Heart left ventricle (tissue), 16 donors: ENCODE data around the gene RTEL1. TPM values are rescaled to one million over a fixed set of nuclear protein-coding genes. Genes with fewer than 3 reads are reported as not detected.

Experiments used
- ATAC-seq, 4 donors: fragments of 200-7000 bp; cut with Tn5 transposase; one replicate each; pipeline ENCODE4 v1.9.1; 2020 to 2022; ENCODE audit warnings: moderate library complexity in 4 of 4, mild to moderate bottlenecking in 3 of 4, moderate number of reproducible peaks in 1 of 4
- DNase-seq, 5 donors: peaks; one replicate each; pipeline ENCODE4 v3.0.0-alpha.2; 2020
- H3K27ac ChIP-seq, 12 donors: fragments of 200-600 bp; sonication (generic) in 4 of 12; one replicate each; pipeline versions ENCODE4 v1.5.0 to v1.8.0; 2016 to 2022; ENCODE audit warnings: mild to moderate bottlenecking in 2 of 12
- H3K27me3 ChIP-seq, 9 donors: fragments of 200-600 bp; sonication (generic) in 2 of 9; one replicate each; pipeline versions ENCODE4 v1.5.1 to v1.8.0; 2016 to 2022; ENCODE audit warnings: mild to moderate bottlenecking in 3 of 9
- H3K36me3 ChIP-seq, 9 donors: fragments of 200-600 bp; sonication (generic) in 2 of 9; one replicate each; pipeline versions ENCODE4 v1.5.0 to v1.8.0; 2018 to 2022; ENCODE audit warnings: mild to moderate bottlenecking in 2 of 9
- H3K4me1 ChIP-seq, 12 donors: fragments of 200-600 bp; sonication (generic) in 4 of 12; one replicate each; pipeline versions ENCODE4 v1.5.0 to v1.8.0; 2016 to 2022; ENCODE audit warnings: mild to moderate bottlenecking in 3 of 12
- H3K4me3 ChIP-seq, 12 donors: fragments of 200-600 bp; sonication (generic) in 4 of 12; one replicate each; pipeline versions ENCODE4 v1.5.0 to v1.8.0; 2017 to 2022; ENCODE audit warnings: mild to moderate bottlenecking in 9 of 12, moderate library complexity in 4 of 12
- H3K9me3 ChIP-seq, 12 donors: fragments of 200-600 bp; sonication (generic) in 4 of 12; one replicate each; pipeline versions ENCODE4 v1.5.0 to v1.8.0; 2016 to 2022; ENCODE audit warnings: mild to moderate bottlenecking in 1 of 12
- POLR2A ChIP-seq, 2 donors: fragments of 450-650 bp; IDR thresholded peaks; one replicate each; pipeline ENCODE4 v1.6.1; 2017; ENCODE audit warnings: antibody characterized with exemption in 2 of 2, mild to moderate bottlenecking in 2 of 2, moderate library complexity in 2 of 2
- WGBS, 4 donors: extraction: QIAGEN DNeasy Blood & Tissue Kit in 2 of 4; methylation state at CpG; one replicate each; pipeline versions ENCODE4 v1.1.5 to v1.1.7; 2013 to 2018; 5-methylcytosine and 5-hydroxymethylcytosine counted together
- intact Hi-C, 10 donors: fragments of 100-400 bp; cut with DNase I; formaldehyde crosslinking; loops; one replicate each; pipeline versions ENCODE4 v1.11.1 to v1.14.2; 2022
- polyA plus RNA-seq, 2 donors: library from polyadenylated mRNA; stranded (reverse); fragments of 200-250 nt; gene quantifications; one replicate each; pipeline ENCODE4 v1.2.3, GENCODE V29; 2013
- total RNA-seq, 9 donors: library from RNA; depleted of rRNA in 2 of 9; stranded (reverse); fragments of >200 nt in 2 of 9; fragmentation: NEBNext Ultra II Directional in 3 of 9; extraction: Animal tissue kit (Norgen Biotek cat#: 25700) in 3 of 9; gene quantifications; one replicate each; pipeline versions ENCODE4 v1.1.0 to v1.2.4, GENCODE V29; 2016 to 2023
- TF ChIP-seq, protein P1 (sequence below), 12 donors: fragments of 200-600 bp; sonication (generic) in 4 of 12; IDR thresholded peaks; one replicate each; pipeline versions ENCODE4 v1.5.0 to v1.8.0; 2018 to 2022; ENCODE audit warnings: antibody characterized with exemption in 12 of 12, mild to moderate bottlenecking in 5 of 12
- donor health status: ischemic (EF 13 %, LVEDD 7.1; RV severe dilation, severe dysfunction).
- donor health status: healthy with polysubstance abuse.
- donor health status: DM: no; HTN: yes; CAD: no.
- donor health status: DM: no; HTN: no; CAD: no.
- donor health status: ischemic (EF 25% LVEDD 6.9; RV normal size, moderate dysfunction).
- donor health status: ischemic (EF 25% LVEDD 5.7; RV mildly dilated, moderate dysfunction).
- donor health status: healthy.
- donor health status: DM: yes; HTN: yes; CAD: no.
- donor health status: ischemic (EF 35%, LVEDD 5.7; RV mildly dilated, moderate dysfunction).
- donor health status: nonischemic (EF 11% LVEDD 7.7; RV severe dilation, severe dysfunction).
- donor health status: DM: yes; HTN: yes; CAD: no.
- donor health status: PGD.
- donor health status: ischemic (EF 29% LVEDD 5.4; RV normal size, mild dysfunction).
- donor health status: nonischemic (EF 23%, LVEDD 6.1; RV moderate dilation, normal function).

Gene RTEL1
- total and polyA plus RNA-seq, 11 donors, result 3.0 to 17.8 (median 9.6) TPM

DNA sequence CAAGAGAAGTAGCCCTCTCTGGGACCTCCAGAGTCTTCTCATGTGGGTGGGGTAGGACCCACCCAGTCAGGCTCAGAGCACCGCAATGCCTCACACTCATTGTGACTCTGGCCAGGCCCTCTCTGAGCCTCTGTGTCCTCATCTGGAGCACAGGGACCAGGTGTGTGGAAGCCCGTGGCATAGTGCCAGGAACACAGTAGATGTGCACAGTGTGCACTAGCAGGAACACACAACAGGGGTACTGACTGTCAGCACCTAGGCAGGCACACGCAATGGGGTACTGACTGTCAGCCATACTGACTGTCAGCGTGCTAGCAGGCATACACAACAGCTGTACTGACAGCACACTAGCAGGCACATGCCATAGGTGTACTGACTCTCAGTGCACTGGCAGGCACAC, 2.9 kb upstream of the RTEL1 start:
- Histone ChIP-seq H3K27me3 (peaks cover 0 to 17% (median 5%) of the 10 kb centered on the region in 9 donors), H3K27ac (no peak overlapping the region), H3K4me3 (no peak overlapping the region), H3K4me1 (peaks cover 3 to 50% (median 32%) of the 10 kb centered on the region in 12 donors), H3K9me3 (no peaks in the 10 kb centered on the region), H3K36me3 (peaks cover 0 to 4% (median 0%) of the 10 kb centered on the region in 9 donors)
- intact Hi-C loops, result loop anchor here in 1 of 10 donors (5.0 to 10.0 kb wide), 2 partner anchors 82 to 210 kb away; partner anchors contain the start of genes ABHD16B, LIME1, SLC2A4RG and TPD52L2
- ATAC-seq, result no peak
- TF ChIP-seq, protein P1, sequence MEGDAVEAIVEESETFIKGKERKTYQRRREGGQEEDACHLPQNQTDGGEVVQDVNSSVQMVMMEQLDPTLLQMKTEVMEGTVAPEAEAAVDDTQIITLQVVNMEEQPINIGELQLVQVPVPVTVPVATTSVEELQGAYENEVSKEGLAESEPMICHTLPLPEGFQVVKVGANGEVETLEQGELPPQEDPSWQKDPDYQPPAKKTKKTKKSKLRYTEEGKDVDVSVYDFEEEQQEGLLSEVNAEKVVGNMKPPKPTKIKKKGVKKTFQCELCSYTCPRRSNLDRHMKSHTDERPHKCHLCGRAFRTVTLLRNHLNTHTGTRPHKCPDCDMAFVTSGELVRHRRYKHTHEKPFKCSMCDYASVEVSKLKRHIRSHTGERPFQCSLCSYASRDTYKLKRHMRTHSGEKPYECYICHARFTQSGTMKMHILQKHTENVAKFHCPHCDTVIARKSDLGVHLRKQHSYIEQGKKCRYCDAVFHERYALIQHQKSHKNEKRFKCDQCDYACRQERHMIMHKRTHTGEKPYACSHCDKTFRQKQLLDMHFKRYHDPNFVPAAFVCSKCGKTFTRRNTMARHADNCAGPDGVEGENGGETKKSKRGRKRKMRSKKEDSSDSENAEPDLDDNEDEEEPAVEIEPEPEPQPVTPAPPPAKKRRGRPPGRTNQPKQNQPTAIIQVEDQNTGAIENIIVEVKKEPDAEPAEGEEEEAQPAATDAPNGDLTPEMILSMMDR (IDR thresholded peaks at IDR 0.05), result no peak
- no peak for TF ChIP-seq POLR2A (IDR thresholded peaks at IDR 0.05)
- no peak for DNase-seq
- 65 to 89% (median 79%) methylated on average over 2 to 4 of the region's 4 CpGs for WGBS, 4 donors

GRCh38 chr20:63656451-63656850, 1.7 kb upstream of the RTEL1 start:
- H3K4me1 ChIP-seq, result peaks cover 3 to 46% (median 31%) of the 10 kb centered on the region in 12 donors
- no peak overlapping the region for H3K27ac ChIP-seq
- 82 to 96% (median 90%) methylated on average over 3 of the region's 3 CpGs for WGBS, 4 donors

DNA sequence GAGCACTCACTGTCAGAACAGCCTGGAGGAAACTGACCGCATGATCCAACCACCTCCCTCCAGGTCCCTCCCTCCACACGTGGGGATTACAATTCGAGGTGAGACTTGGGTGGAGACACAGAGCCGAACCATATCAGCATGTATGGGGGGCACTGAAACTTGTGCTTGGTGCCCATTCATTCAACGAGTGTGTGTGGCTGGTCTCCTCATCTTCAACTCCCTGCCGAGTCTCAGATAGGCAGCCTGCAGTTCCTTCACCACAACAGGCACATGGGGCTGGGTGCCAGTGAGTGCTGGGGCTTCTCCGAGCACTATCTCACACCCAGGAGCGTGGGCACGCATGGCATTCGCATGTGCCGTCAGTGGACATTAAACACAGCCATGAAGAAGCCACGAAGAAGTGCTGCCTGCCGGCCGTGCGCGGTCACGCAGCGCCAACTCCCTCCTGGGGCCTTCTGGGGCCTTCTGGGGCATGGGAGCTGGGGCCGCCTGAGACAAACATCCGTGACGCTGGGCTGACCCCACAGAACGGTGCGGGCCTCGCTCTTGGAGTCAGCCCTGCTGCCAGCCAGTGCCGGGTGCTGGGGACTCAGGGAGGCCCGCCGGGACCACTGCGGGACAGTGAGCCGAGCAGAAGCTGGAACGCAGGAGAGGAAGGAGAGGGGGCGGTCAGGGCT, 714 bp upstream of the RTEL1 start:
- H3K36me3 ChIP-seq, result peaks cover 0 to 25% (median 19%) of the 10 kb centered on the region in 9 donors
- intact Hi-C loops, result loop anchor here in 1 of 10 donors (5.0 to 10.0 kb wide), 2 partner anchors 80 to 207 kb away; partner anchors contain the start of genes ABHD16B, LIME1, SLC2A4RG and TPD52L2
- H3K27me3 ChIP-seq, result peaks cover 0 to 8% (median 2%) of the 10 kb centered on the region in 9 donors
- DNase-seq (no peak), ATAC-seq (peak in 1 of 4 donors; percentile 0)
- H3K27ac ChIP-seq, result peak overlapping the region; percentile 65 to 98 (median 89)
- H3K9me3 ChIP-seq, result no peaks in the 10 kb centered on the region
- peak overlapping the region in 11 of 12 donors; percentile 61 to 91 (median 80) for H3K4me3 ChIP-seq
- H3K4me1 ChIP-seq, result peaks cover 3 to 37% (median 24%) of the 10 kb centered on the region in 12 donors
- TF ChIP-seq POLR2A (IDR thresholded peaks at IDR 0.05), result no peak
- TF ChIP-seq, protein P1 (IDR thresholded peaks at IDR 0.05), result no peak
- 48 to 52% (median 49%) methylated on average over 10 to 31 of the region's 31 CpGs for WGBS, 4 donors

More at GRCh38 chr20:63656451-63656850, 1.7 kb upstream of the RTEL1 start:
- TF ChIP-seq POLR2A (IDR thresholded peaks at IDR 0.05), result no peak
- TF ChIP-seq, protein P1 (IDR thresholded peaks at IDR 0.05), result no peak
- no peaks in the 10 kb centered on the region for H3K9me3 ChIP-seq
- no peak for DNase-seq
- H3K36me3 ChIP-seq, result peaks cover 0 to 16% (median 10%) of the 10 kb centered on the region in 9 donors
- H3K27me3 ChIP-seq, result peaks cover 0 to 15% (median 5%) of the 10 kb centered on the region in 9 donors
- H3K4me3 ChIP-seq, result no peak overlapping the region
- intact Hi-C loops, result loop anchor here in 1 of 10 donors (5.0 to 10.0 kb wide), 2 partner anchors 81 to 208 kb away; partner anchors contain the start of genes ABHD16B, LIME1, SLC2A4RG and TPD52L2
- ATAC-seq, result no peak

- 2% methylated on average over 23 to 25 of the region's 25 CpGs for WGBS, 4 donors
- ATAC-seq (peak; percentile 3 to 46 (median 44)), DNase-seq (peak in 2 of 5 donors; percentile 49 to 55)
- TF ChIP-seq, protein P1 (IDR thresholded peaks at IDR 0.05), result no peak
- TF ChIP-seq POLR2A (IDR thresholded peaks at IDR 0.05), result no peak
- H3K27me3 ChIP-seq, result no peaks in the 10 kb centered on the region
- peaks cover 0 to 39% (median 31%) of the 10 kb centered on the region in 9 donors for H3K36me3 ChIP-seq
- H3K9me3 ChIP-seq, result no peaks in the 10 kb centered on the region
- H3K27ac ChIP-seq, result peak overlapping the region; percentile 65 to 98 (median 89)
- peaks cover 3 to 30% (median 18%) of the 10 kb centered on the region in 12 donors for H3K4me1 ChIP-seq
- intact Hi-C loops, result loop anchor here in 1 of 10 donors (2.0 to 10.0 kb wide), 3 partner anchors 32 to 206 kb away; partner anchors contain the start of genes ABHD16B, GMEB2, LIME1 and SLC2A4RG
- peak overlapping the region; percentile 61 to 91 (median 78) for H3K4me3 ChIP-seq
These were observed 656 bp downstream of the RTEL1 start for GRCh38 chr20:63658749-63659187.
